ENCODE measurements around the gene JAKMIP3. TPM values are rescaled to one million over a fixed set of nuclear protein-coding genes. Genes with fewer than 3 reads are reported as not detected.
A peak's percentile ranks its signal among the peaks of the same experiment; 100 is the strongest.

The JAKMIP3 gene
- polyA plus RNA-seq, 6 donors from 2014 or later, result not detected

GRCh38 chr10:132107186-132107948 lies 41.6 kb downstream of the JAKMIP3 start:
- no peaks in the 10 kb centered on the region for H3K4me1 Mint-ChIP-seq
- H3K9me3 Mint-ChIP-seq, result no peaks in the 10 kb centered on the region
- H3K27ac Mint-ChIP-seq, result no peak overlapping the region
- H3K36me3 Mint-ChIP-seq, result no peaks in the 10 kb centered on the region
- DNase-seq (no peak), ATAC-seq (ENCODE audit: low read depth in 2 of 2) (no peak)
- peaks cover 0 to 8% (median 6%) of the 10 kb centered on the region in 3 donors for H3K27me3 Mint-ChIP-seq
- peak overlapping the region in 1 of 8 donors; percentile 61 for H3K4me3 Mint-ChIP-seq

GRCh38 chr10:132107949-132108877 lies 42.5 kb downstream of the JAKMIP3 start:
- DNase-seq, result no peak
- Mint-ChIP-seq H3K4me1 (no peaks in the 10 kb centered on the region), H3K36me3 (no peaks in the 10 kb centered on the region), H3K9me3 (no peaks in the 10 kb centered on the region), H3K27ac (no peak overlapping the region), H3K27me3 (no peaks in the 10 kb centered on the region), H3K4me3 (no peak overlapping the region)
- no peak for ATAC-seq (ENCODE audit: low read depth in 2 of 2)

- H3K27ac Mint-ChIP-seq, result no peak overlapping the region
- no peaks in the 10 kb centered on the region for H3K27me3 Mint-ChIP-seq
- DNase-seq (no peak), ATAC-seq (ENCODE audit: low read depth in 2 of 2) (no peak)
- no peaks in the 10 kb centered on the region for H3K4me1 Mint-ChIP-seq
- no peaks in the 10 kb centered on the region for H3K36me3 Mint-ChIP-seq
- H3K4me3 Mint-ChIP-seq, result no peak overlapping the region
- H3K9me3 Mint-ChIP-seq, result no peaks in the 10 kb centered on the region
These were observed 43.8 kb downstream of the JAKMIP3 start for GRCh38 chr10:132109341-132110110.

- no peak overlapping the region for H3K27ac Mint-ChIP-seq
- no peaks in the 10 kb centered on the region for H3K9me3 Mint-ChIP-seq
- no peaks in the 10 kb centered on the region for H3K36me3 Mint-ChIP-seq
- no peaks in the 10 kb centered on the region for H3K4me1 Mint-ChIP-seq
- no peaks in the 10 kb centered on the region for H3K27me3 Mint-ChIP-seq
- H3K4me3 Mint-ChIP-seq, result no peak overlapping the region
- DNase-seq, result no peak
- no peak for ATAC-seq (ENCODE audit: low read depth in 2 of 2)
These were observed 44.4 kb downstream of the JAKMIP3 start for GRCh38 chr10:132110111-132110521.

GRCh38 chr10:132110713-132111112 lies 45.0 kb downstream of the JAKMIP3 start:
- H3K4me1 Mint-ChIP-seq, result no peaks in the 10 kb centered on the region

GRCh38 chr10:132111121-132111731 lies 45.5 kb downstream of the JAKMIP3 start:
- H3K27me3 Mint-ChIP-seq, result no peaks in the 10 kb centered on the region
- H3K36me3 Mint-ChIP-seq, result no peaks in the 10 kb centered on the region
- no peak overlapping the region for H3K4me3 Mint-ChIP-seq
- no peak for DNase-seq
- no peak for ATAC-seq (ENCODE audit: low read depth in 2 of 2)
- H3K27ac Mint-ChIP-seq, result no peak overlapping the region
- H3K9me3 Mint-ChIP-seq, result no peaks in the 10 kb centered on the region
- no peaks in the 10 kb centered on the region for H3K4me1 Mint-ChIP-seq

More at GRCh38 chr10:132110713-132111112, 45.0 kb downstream of the JAKMIP3 start:
- DNase-seq (no peak), ATAC-seq (ENCODE audit: low read depth in 2 of 2) (no peak)
- Mint-ChIP-seq H3K9me3 (no peaks in the 10 kb centered on the region), H3K36me3 (no peaks in the 10 kb centered on the region), H3K4me3 (no peak overlapping the region), H3K27ac (no peak overlapping the region), H3K27me3 (no peaks in the 10 kb centered on the region)

- no peak for DNase-seq
- peak overlapping the region in 1 of 8 donors; percentile 10 for H3K4me3 Mint-ChIP-seq
- H3K36me3 Mint-ChIP-seq, result no peaks in the 10 kb centered on the region
- H3K9me3 Mint-ChIP-seq, result no peaks in the 10 kb centered on the region
- H3K27me3 Mint-ChIP-seq, result no peaks in the 10 kb centered on the region
- no peak overlapping the region for H3K27ac Mint-ChIP-seq
- no peaks in the 10 kb centered on the region for H3K4me1 Mint-ChIP-seq
- no peak for ATAC-seq (ENCODE audit: low read depth in 2 of 2)
These were observed 46.2 kb downstream of the JAKMIP3 start for GRCh38 chr10:132111871-132112341.

GRCh38 chr10:132112611-132113010 lies 46.9 kb downstream of the JAKMIP3 start:
- no peaks in the 10 kb centered on the region for H3K36me3 Mint-ChIP-seq
- H3K4me1 Mint-ChIP-seq, result no peaks in the 10 kb centered on the region
- H3K9me3 Mint-ChIP-seq, result no peaks in the 10 kb centered on the region
- no peak overlapping the region for H3K4me3 Mint-ChIP-seq
- DNase-seq (no peak), ATAC-seq (ENCODE audit: low read depth in 2 of 2) (no peak)
- no peaks in the 10 kb centered on the region for H3K27me3 Mint-ChIP-seq
- no peak overlapping the region for H3K27ac Mint-ChIP-seq

GRCh38 chr10:132113206-132113605 lies 47.5 kb downstream of the JAKMIP3 start:
- Mint-ChIP-seq H3K27me3 (no peaks in the 10 kb centered on the region), H3K36me3 (no peaks in the 10 kb centered on the region), H3K4me3 (peak overlapping the region in 1 of 8 donors; percentile 67), H3K27ac (no peak overlapping the region), H3K4me1 (no peaks in the 10 kb centered on the region), H3K9me3 (no peaks in the 10 kb centered on the region)
- ATAC-seq (ENCODE audit: low read depth in 2 of 2) (no peak), DNase-seq (no peak)

- no peaks in the 10 kb centered on the region for H3K36me3 Mint-ChIP-seq
- DNase-seq (no peak), ATAC-seq (ENCODE audit: low read depth in 2 of 2) (no peak)
- H3K27ac Mint-ChIP-seq, result no peak overlapping the region
- H3K4me1 Mint-ChIP-seq, result no peaks in the 10 kb centered on the region
- H3K9me3 Mint-ChIP-seq, result no peaks in the 10 kb centered on the region
- H3K4me3 Mint-ChIP-seq, result no peak overlapping the region
- no peaks in the 10 kb centered on the region for H3K27me3 Mint-ChIP-seq
These were observed 48.1 kb downstream of the JAKMIP3 start for GRCh38 chr10:132113766-132114365.

- H3K9me3 Mint-ChIP-seq, result no peaks in the 10 kb centered on the region
- no peak for DNase-seq
- H3K4me1 Mint-ChIP-seq, result no peaks in the 10 kb centered on the region
- no peak for ATAC-seq (ENCODE audit: low read depth in 2 of 2)
- no peak overlapping the region for H3K27ac Mint-ChIP-seq
- H3K4me3 Mint-ChIP-seq, result no peak overlapping the region
- no peaks in the 10 kb centered on the region for H3K36me3 Mint-ChIP-seq
- H3K27me3 Mint-ChIP-seq, result peaks cover 0 to 2% (median 0%) of the 10 kb centered on the region in 3 donors
These were observed 49.3 kb downstream of the JAKMIP3 start for GRCh38 chr10:132114953-132115520.

Data from naive B cell (primary cell).